Suprapubic skin (tissue), 4 donors: ENCODE results near the gene FAM117A. TPM values are rescaled to one million over a fixed set of nuclear protein-coding genes. Genes with fewer than 3 reads are reported as not detected.
A peak's percentile ranks its signal among the peaks of the same experiment; 100 is the strongest.

ENCODE experiments used
- DNase-seq, 2 donors: peaks; one replicate each; pipeline ENCODE4 v3.0.0-alpha.2; 2019; ENCODE audit warnings: low spot score in 2 of 2
- H3K27ac ChIP-seq: fragments of 200-600 bp; sonication (generic); one replicate; pipeline ENCODE4 v1.5.1; 2019
- H3K27me3 ChIP-seq: fragments of 200-600 bp; sonication (generic); one replicate; pipeline ENCODE4 v1.5.1; 2019
- H3K36me3 ChIP-seq: fragments of 200-600 bp; sonication (generic); one replicate; pipeline ENCODE4 v1.5.1; 2019
- H3K4me1 ChIP-seq: fragments of 200-600 bp; sonication (generic); one replicate; pipeline ENCODE4 v1.5.1; 2019
- H3K4me3 ChIP-seq: fragments of 200-600 bp; sonication (generic); one replicate; pipeline ENCODE4 v1.5.1; 2019; ENCODE audit warnings: mild to moderate bottlenecking
- H3K9me3 ChIP-seq: fragments of 200-600 bp; sonication (generic); one replicate; pipeline ENCODE4 v1.5.1; 2019
- CTCF ChIP-seq, 2 donors: fragments of 200-600 bp in 1 of 2; fragments of 450-650 bp in 1 of 2; sonication (generic) in 1 of 2; IDR thresholded peaks; one replicate each; pipeline ENCODE4 v1.5.1; 2016 to 2019; ENCODE audit warnings: antibody characterized with exemption in 2 of 2, mild to moderate bottlenecking in 1 of 2, moderate library complexity in 1 of 2
- EP300 ChIP-seq: sonication (generic); formaldehyde crosslinking; IDR thresholded peaks from one replicate; pipeline ENCODE4 v1.6.1; 2017; ENCODE audit warnings: antibody characterized with exemption
- POLR2A ChIP-seq, 2 donors: fragments of 450-650 bp; IDR thresholded peaks; one replicate each; pipeline ENCODE4 v1.6.1; 2017; ENCODE audit warnings: antibody characterized with exemption in 2 of 2, mild to moderate bottlenecking in 2 of 2, moderate library complexity in 2 of 2
- POLR2AphosphoS5 ChIP-seq, 3 donors: sonication (generic); formaldehyde crosslinking; IDR thresholded peaks; one replicate each; pipeline ENCODE4 v1.6.1; 2017; ENCODE audit warnings: antibody characterized with exemption in 3 of 3
- WGBS: methylation state at CpG from one replicate; pipeline ENCODE4 v1.1.5; 2018; 5-methylcytosine and 5-hydroxymethylcytosine counted together
- total RNA-seq, 4 donors: library from RNA; depleted of rRNA; stranded (reverse); fragments of >200 nt; gene quantifications; one replicate each; pipeline ENCODE4 v1.1.0, GENCODE V29; 2016

FAM117A gene
- total RNA-seq, 4 donors from 2014 or later = 24.2 to 47.3 (median 28.7) TPM

GRCh38 chr17:49695698-49696232 lies 68.2 kb downstream of the FAM117A start:
- Histone ChIP-seq H3K27ac (no peak overlapping the region), H3K9me3 (no peaks in the 10 kb centered on the region), H3K36me3 (peaks cover 15% of the 10 kb centered on the region), H3K4me1 (peaks cover 8% of the 10 kb centered on the region), H3K27me3 (peaks cover 4% of the 10 kb centered on the region), H3K4me3 (no peak overlapping the region)
- DNase-seq = no peak
- TF ChIP-seq POLR2A (IDR thresholded peaks at IDR 0.05) (no peak), CTCF (IDR thresholded peaks at IDR 0.05) (peak in 1 of 2 donors; percentile 8), EP300 (no peak), POLR2AphosphoS5 (IDR thresholded peaks at IDR 0.05) (no peak)
- 55% methylated on average over 5 of the region's 5 CpGs for WGBS

- no peak for DNase-seq
- no peak overlapping the region for H3K27ac ChIP-seq
- peaks cover 8% of the 10 kb centered on the region for H3K36me3 ChIP-seq
- no peaks in the 10 kb centered on the region for H3K9me3 ChIP-seq
- peaks cover 8% of the 10 kb centered on the region for H3K4me1 ChIP-seq
- H3K4me3 ChIP-seq = no peak overlapping the region
- TF ChIP-seq EP300 = no peak
- peak; percentile 89 to 90 for TF ChIP-seq CTCF (IDR thresholded peaks at IDR 0.05)
- peaks cover 4% of the 10 kb centered on the region for H3K27me3 ChIP-seq
- 30% methylated on average over 16 of the region's 16 CpGs for WGBS
Observed at GRCh38 chr17:49694847-49695697, 68.9 kb downstream of the FAM117A start.

DNA sequence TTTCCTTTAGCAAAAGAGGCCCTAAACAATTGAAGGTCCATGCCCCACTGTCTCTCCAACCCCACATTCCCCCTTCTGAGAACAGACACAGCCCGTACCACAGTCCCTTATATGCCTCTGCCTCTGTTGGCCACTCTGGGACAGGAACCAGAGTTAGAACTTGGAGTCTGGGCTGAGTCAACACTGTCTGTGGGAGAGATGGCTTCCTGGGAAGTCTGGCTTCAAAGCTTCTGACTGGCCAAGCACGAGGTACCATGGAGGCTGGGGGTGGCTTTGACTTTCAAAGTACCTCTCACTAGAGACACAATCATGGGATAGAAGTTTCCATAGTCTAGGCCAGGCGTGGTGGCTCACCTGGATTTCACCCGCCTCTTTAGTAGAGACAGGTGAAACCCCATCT lies 71.2 kb downstream of the FAM117A start:
- H3K9me3 ChIP-seq = no peaks in the 10 kb centered on the region
- WGBS = 90% methylated on average over 4 of the region's 4 CpGs
- TF ChIP-seq POLR2AphosphoS5 (IDR thresholded peaks at IDR 0.05) (no peak), POLR2A (IDR thresholded peaks at IDR 0.05) (no peak), EP300 (no peak), CTCF (IDR thresholded peaks at IDR 0.05) (no peak)
- H3K4me1 ChIP-seq = peaks cover 8% of the 10 kb centered on the region
- H3K27me3 ChIP-seq = peaks cover 4% of the 10 kb centered on the region
- no peak overlapping the region for H3K4me3 ChIP-seq
- no peaks in the 10 kb centered on the region for H3K36me3 ChIP-seq
- no peak for DNase-seq
- H3K27ac ChIP-seq = no peak overlapping the region

DNA sequence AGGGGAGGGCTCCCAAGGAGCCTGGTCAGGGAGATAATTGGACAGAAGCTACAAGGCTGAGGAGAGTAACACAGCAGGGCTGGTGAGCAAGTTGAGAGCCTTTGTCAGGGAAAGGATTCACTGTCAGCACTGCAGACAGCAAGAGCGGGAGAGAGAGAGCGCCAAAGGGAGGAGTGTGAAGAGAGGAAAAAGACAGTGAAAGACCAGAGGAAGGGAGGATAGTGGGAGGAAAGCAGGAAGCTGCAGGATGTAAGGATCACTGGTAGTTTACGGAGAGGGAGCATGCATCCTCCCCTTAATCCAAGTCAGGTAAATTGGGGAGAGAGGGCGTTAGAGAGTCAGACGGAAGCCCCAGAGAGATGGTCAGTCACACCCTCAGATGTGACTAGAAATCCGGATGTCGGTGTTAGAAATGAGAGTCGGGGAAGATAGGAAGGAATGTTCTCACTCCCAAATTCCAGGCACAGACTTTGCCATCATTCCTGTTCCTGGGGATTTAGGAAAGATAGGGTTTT lies 72.2 kb downstream of the FAM117A start:
- no peaks in the 10 kb centered on the region for H3K9me3 ChIP-seq
- peaks cover 8% of the 10 kb centered on the region for H3K4me1 ChIP-seq
- peaks cover 4% of the 10 kb centered on the region for H3K27me3 ChIP-seq
- H3K27ac ChIP-seq = peak overlapping the region; percentile 36
- no peak overlapping the region for H3K4me3 ChIP-seq
- TF ChIP-seq EP300 = no peak
- TF ChIP-seq POLR2A (IDR thresholded peaks at IDR 0.05) = no peak
- TF ChIP-seq CTCF (IDR thresholded peaks at IDR 0.05) = no peak
- 71% methylated on average over 8 of the region's 8 CpGs for WGBS
- DNase-seq = no peak
- H3K36me3 ChIP-seq = no peaks in the 10 kb centered on the region

DNA sequence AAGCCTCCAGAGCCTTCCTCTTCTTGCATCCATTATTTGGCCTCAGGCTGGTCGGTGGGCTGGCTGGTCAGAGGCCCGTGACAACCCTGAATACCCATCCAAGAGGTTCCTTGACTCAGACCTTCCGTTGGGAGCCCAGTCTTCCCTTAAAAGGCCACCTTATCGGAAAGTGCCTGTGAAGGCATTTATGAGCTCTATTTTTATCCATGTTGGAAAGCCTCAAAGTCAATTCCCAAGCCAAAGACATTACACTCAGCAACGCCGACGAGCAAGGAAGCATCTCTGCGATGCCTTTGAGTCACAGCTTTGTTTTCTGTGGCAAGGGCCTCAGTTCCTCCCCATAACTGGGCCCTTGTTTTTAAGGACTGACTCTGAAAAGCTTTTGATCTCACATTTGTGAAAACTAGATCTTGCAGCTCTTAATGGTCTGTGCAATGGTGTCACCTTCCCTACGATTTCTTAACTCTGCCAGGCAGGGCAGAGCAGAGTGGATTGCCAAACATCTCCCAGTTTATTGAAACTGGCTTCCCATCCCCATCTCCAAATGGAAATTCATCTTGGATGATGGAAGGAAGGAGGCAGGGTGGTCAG lies 72.8 kb downstream of the FAM117A start:
- 74% methylated on average over 9 of the region's 9 CpGs for WGBS
- DNase-seq = peak in 1 of 2 donors; percentile 29
- Histone ChIP-seq H3K27me3 (peaks cover 4% of the 10 kb centered on the region), H3K27ac (peak overlapping the region; percentile 36), H3K4me3 (no peak overlapping the region), H3K4me1 (peaks cover 8% of the 10 kb centered on the region), H3K9me3 (no peaks in the 10 kb centered on the region), H3K36me3 (no peaks in the 10 kb centered on the region)
- TF ChIP-seq POLR2AphosphoS5 (IDR thresholded peaks at IDR 0.05) = no peak
- no peak for TF ChIP-seq POLR2A (IDR thresholded peaks at IDR 0.05)
- TF ChIP-seq CTCF (IDR thresholded peaks at IDR 0.05) = no peak
- no peak for TF ChIP-seq EP300
